Activated CD4-positive, CD25-positive, alpha-beta regulatory T cell treated with anti-CD3 and anti-CD28 coated beads, Interleukin-2, amount 50 U/mL, for 24 hours (primary cell): Measurements from ENCODE around the gene HAL.

Experiments used
- ATAC-seq, 2 donors: fragments of 150-1000 bp; cut with Tn5 transposase; one replicate each; pipeline ENCODE4 v1.10.0; 2021; ENCODE audit warnings: mild to moderate bottlenecking in 1 of 2, moderate library complexity in 1 of 2

Gene HAL

GRCh38 chr12:95996034-95996658, at the start of gene HAL:
Gene HAL (minus strand): TSS chr12:95996344. CDS start chr12:95995910, 434 bp downstream.
- no peak for ATAC-seq

DNA sequence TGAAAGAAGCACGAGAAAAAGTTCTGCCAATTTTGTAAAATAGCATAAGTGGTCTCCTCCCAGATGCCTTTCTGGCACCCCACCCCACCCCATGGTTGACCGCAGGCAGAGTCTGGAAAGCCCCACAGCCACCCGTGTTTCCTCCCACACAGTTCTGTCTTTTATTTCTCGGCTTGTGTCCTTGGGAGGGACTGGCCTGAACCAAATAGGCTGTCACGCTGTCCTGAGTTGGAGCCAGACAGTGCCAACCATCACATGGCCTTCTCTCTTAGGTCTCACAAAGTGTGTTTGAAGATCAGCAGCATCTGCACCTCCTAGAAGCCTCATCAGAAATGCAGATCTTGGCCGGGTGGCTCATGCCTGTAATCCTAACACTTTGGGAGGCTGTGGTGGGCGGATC, 49.4 kb upstream of the HAL start:
- no peak for ATAC-seq

DNA sequence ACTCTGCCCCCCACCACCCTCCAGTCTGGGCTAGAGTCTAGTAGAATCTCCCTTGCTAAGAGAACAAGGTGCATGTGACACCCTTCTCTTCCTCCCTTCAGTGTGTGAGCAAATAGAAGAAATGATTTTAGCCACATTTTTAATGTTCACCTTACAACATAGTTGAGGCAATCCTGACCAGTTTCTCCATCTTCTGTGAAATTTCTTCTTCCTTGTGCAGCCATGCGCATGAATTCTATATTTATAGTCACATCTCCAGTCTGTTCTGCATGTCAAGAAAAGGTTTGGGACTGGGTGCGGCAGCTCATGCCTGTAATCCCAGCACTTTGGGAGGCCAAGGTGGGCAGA, 48.8 kb upstream of the HAL start:
- ATAC-seq = no peak

- no peak for ATAC-seq
Measured at GRCh38 chr12:96044017-96044942, 48.1 kb upstream of the HAL start.

DNA sequence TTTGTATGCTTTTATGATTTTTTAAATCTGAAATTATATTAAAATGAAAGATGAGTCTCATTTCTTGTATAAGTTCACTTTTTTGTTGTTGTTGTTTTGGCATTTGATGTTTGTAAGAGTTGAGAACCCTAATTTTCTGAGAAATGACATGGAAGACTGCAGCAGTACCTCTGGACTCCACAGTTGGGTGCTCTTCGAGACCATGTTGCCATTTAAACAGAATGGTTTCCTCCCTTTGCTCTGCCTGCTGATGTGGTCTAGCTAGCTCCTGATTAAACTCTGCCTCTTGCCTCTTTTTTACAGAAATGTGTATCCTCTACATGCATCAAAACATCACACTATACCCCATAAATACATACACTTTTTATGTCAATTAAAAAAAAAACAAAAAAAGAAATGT, 45.0 kb upstream of the HAL start:
- no peak for ATAC-seq

- no peak for ATAC-seq
Measured at GRCh38 chr12:96040305-96041133, 44.4 kb upstream of the HAL start.

- ATAC-seq = no peak
Measured at GRCh38 chr12:96039516-96039915, 43.4 kb upstream of the HAL start.

GRCh38 chr12:96036765-96037455, 40.8 kb upstream of the HAL start:
- no peak for ATAC-seq

DNA sequence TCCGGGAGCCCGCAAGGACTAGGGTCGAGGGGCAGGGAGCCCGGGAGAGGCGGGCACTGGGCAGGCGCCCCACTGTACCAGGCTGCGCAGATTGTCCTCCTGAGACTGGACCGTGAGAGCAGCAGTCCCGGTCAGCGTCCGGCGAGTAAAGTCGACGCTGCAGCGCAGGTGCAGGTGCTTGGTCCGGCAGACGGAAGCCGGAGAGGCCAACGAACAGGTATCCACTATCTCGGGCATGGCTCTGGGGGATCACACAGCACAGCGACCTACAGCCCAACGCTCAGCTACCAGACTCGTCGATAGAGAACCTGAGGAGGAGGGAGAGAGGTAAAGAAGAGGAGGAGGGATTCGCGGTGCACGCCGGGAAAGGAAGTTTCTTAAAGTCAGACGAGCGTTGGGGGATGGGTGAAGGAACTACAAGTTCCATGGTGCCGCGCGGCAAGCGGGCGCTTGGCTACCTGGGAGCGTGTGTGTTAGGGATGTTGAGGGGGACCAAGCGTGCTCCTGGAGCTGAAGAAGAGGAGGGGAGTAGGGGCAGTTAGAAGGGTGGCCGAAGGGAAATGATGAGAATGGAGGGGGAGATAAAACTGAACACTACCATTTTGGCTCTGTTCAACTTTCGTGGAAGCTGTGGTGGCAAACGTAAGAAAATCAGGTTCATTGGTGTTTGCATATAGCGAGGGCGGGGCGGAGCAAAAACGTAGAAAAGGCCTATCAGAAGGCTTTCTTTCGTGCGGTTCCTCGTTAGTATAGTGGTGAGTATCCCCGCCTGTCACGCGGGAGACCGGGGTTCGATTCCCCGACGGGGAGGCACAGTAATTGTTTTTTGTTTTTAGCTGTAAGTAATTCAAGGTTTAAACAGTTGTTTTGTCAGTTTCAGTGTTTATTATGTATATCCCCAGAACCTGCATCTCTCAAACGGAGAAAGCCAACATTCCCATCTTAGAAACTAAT, 39.4 kb upstream of the HAL start, which contains the start of gene LTA4H:
LTA4H (minus strand) TSS at position 305 of the 954 bp plus-strand sequence; CDS start at position 237, 68 bp downstream.
- ATAC-seq = peak; percentile 95 to 96

DNA sequence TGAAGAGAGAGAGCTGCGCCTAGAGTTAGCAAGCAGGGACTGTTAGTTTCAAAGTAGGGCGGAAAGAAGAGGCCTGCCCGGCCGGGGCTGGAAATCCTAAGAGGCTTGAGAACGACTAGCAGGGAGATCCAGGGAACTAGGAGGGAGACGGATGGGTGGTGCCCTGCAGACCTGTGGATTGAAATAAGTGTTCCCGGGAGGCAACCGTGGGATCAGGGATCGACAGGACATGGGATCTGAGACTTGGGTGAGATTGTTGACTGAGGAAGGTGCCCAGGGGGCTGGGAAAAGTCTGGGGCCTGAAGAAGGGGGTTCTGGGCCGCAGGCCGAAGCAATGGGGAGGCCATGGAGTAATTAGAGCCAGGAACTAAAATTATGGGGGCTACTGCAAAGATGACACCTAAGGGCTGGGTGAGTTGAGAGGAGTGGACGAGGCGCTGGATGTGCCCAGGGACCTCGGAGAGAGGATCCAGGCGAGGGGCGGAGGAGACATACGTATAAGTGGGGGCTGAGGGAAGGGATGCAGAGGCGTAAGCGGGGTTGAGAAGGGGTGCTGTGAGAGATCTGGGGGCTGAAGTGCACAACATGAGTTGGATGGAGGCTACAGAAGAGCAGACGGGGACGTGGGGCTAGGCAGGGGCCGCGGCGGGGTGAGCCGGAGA, 38.6 kb upstream of the HAL start:
- ATAC-seq = no peak

DNA sequence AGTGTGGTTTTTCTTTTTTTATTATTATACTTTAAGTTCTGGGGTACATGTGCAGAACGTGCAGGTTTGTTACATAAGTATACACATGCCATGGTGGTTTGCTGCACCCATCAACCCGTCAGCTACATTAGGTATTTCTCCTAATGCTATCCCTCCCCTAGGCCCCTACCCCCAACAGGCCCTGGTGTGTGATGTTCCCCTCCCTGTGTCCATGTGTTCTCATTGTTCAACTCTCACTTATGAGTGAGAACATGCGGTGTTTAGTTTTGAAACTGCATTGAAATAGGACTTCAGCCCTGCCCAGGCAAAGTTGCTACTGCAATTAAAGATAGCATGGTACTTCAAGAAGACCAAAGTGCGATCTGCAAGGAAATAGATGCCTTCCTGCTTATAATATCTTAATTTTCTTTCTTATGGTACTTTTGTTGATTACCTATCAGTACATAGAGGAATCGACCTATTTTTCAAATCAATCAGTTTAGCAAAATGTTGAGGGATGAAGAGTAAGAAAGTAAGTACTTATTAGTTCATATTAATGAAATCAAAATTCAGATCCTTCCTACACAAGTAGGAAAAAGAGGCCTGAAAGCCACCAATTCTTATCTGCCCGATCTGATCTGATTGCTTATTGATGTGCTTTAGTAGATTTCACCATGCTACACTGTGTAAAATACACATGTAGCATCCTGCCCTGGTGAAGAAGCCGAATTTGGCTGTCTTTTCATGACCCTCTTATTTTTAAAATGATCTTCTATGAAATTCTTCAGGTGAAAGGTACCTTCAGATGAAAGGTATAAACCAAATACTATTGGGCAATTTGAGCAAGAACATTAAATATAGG, 37.6 kb upstream of the HAL start:
- ATAC-seq = no peak

GRCh38 chr12:96029826-96030225, 33.7 kb upstream of the HAL start:
- ATAC-seq = no peak

- no peak for ATAC-seq
Measured at GRCh38 chr12:96028538-96028937, 32.4 kb upstream of the HAL start.

DNA sequence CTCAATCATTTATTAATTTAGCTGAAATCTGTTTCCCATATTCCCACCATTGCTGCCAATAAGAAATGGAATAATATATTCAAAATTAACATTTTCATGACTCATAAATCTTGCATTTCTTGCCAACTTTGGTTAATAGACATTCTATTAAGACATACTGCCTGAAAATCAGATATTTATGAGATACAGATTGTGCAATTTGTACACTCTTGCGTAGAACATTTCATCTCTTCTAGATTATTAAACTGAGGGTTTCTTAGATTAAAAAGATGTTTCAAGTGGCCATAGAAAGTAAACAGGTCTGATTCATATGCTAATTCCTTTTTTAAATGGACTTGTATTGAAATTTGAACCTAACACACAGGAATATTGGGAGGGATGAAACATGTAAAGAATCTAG, 30.2 kb upstream of the HAL start:
- no peak for ATAC-seq

- ATAC-seq = no peak
Measured at GRCh38 chr12:96025518-96025917, 29.4 kb upstream of the HAL start.

DNA sequence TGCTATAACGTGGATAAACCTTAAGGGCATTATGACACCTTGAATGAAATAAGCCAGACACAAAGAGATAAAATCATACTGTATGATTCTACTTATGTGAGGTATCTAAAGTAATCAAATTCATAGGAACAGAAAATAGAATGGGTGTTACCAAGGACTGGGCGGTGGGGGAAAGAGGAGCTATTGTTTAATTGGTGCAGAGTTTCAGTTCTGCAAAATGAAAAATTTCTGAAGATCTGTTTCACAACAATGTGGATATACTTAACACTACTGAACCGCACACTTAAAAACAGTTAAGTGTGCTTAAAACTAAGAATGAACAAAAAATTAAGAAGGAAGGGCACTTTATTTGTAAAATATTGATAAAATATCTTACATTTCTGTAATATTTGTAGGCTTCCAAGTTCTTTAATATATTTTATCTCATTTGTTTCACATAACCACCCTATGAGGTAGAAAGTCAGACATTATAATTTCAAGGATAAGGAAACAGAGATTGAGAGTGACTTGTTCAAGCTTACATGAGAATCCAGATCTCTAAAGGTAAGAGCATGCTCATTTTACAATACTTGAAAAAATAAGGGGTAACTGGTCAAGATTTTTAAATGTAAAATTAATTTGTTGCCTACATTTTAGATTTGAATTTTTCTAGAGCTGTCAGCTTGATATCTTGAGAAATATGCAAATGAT, 24.3 kb upstream of the HAL start:
- ATAC-seq = no peak

GRCh38 chr12:96015672-96016071, 19.5 kb upstream of the HAL start:
- no peak for ATAC-seq

- no peak for ATAC-seq
Measured at GRCh38 chr12:96014943-96015599, 18.9 kb upstream of the HAL start.

GRCh38 chr12:96007729-96008128, 11.6 kb upstream of the HAL start:
- no peak for ATAC-seq
